ENCODE data around the gene CNIH3.
A peak's percentile ranks its signal among the peaks of the same experiment; 100 is the strongest.
"Not testable (repeated sequence)": the region's sequence is repeated elsewhere in the genome, so short reads cannot be mapped to it uniquely, and the experiment has no call there.

The CNIH3 gene

GRCh38 chr1:224643653-224644052 lies 27.5 kb downstream of the CNIH3 start:
- no peak for DNase-seq (ENCODE audit: low spot score)

GRCh38 chr1:224644553-224645154 lies 28.5 kb downstream of the CNIH3 start:
- peak; percentile 66 for DNase-seq (ENCODE audit: low spot score)

GRCh38 chr1:224647449-224647848 lies 31.3 kb downstream of the CNIH3 start:
- DNase-seq (ENCODE audit: low spot score): no peak

- no peak for DNase-seq (ENCODE audit: low spot score)
Observed at GRCh38 chr1:224650290-224650689, 34.2 kb downstream of the CNIH3 start.

- no peak for DNase-seq (ENCODE audit: low spot score)
Observed at GRCh38 chr1:224651188-224651587, 35.1 kb downstream of the CNIH3 start.

- DNase-seq (ENCODE audit: low spot score): no peak
Observed at GRCh38 chr1:224656392-224656791, 40.3 kb downstream of the CNIH3 start.

- DNase-seq (ENCODE audit: low spot score): no peak
Observed at GRCh38 chr1:224660074-224660473, 44.0 kb downstream of the CNIH3 start.

GRCh38 chr1:224662870-224663269 lies 46.8 kb downstream of the CNIH3 start:
- DNase-seq (ENCODE audit: low spot score): no peak

- DNase-seq (ENCODE audit: low spot score): no peak
Observed at GRCh38 chr1:224665016-224665415, 48.9 kb downstream of the CNIH3 start.

- DNase-seq (ENCODE audit: low spot score): no peak
Observed at GRCh38 chr1:224666078-224666477, 50.0 kb downstream of the CNIH3 start.

- no peak for DNase-seq (ENCODE audit: low spot score)
Observed at GRCh38 chr1:224666913-224667312, 50.8 kb downstream of the CNIH3 start.

GRCh38 chr1:224668984-224669383 lies 52.9 kb downstream of the CNIH3 start:
- no peak for DNase-seq (ENCODE audit: low spot score)

GRCh38 chr1:224669403-224669802 lies 53.3 kb downstream of the CNIH3 start:
- no peak for DNase-seq (ENCODE audit: low spot score)

- DNase-seq (ENCODE audit: low spot score): no peak
Observed at GRCh38 chr1:224670506-224670905, 54.4 kb downstream of the CNIH3 start.

- DNase-seq (ENCODE audit: low spot score): no peak
Observed at GRCh38 chr1:224671076-224671475, 55.0 kb downstream of the CNIH3 start.

- DNase-seq (ENCODE audit: low spot score): no peak
Observed at GRCh38 chr1:224673141-224673540, 57.0 kb downstream of the CNIH3 start.

GRCh38 chr1:224675590-224675989 lies 59.5 kb downstream of the CNIH3 start:
- no peak for DNase-seq (ENCODE audit: low spot score)

GRCh38 chr1:224676551-224676950 lies 60.4 kb downstream of the CNIH3 start:
- no peak for DNase-seq (ENCODE audit: low spot score)

GRCh38 chr1:224678168-224678567 lies 62.1 kb downstream of the CNIH3 start:
- no peak for DNase-seq (ENCODE audit: low spot score)

GRCh38 chr1:224679606-224680005 lies 63.5 kb downstream of the CNIH3 start:
- no peak for DNase-seq (ENCODE audit: low spot score)

- no peak for DNase-seq (ENCODE audit: low spot score)
Observed at GRCh38 chr1:224681816-224682215, 65.7 kb downstream of the CNIH3 start.

- DNase-seq (ENCODE audit: low spot score): no peak
Observed at GRCh38 chr1:224683936-224684335, 67.8 kb downstream of the CNIH3 start.

- DNase-seq (ENCODE audit: low spot score): no peak
Observed at GRCh38 chr1:224684979-224685425, 68.9 kb downstream of the CNIH3 start.

GRCh38 chr1:224686140-224686539 lies 70.0 kb downstream of the CNIH3 start:
- not testable (repeated sequence) for DNase-seq (ENCODE audit: low spot score)

GRCh38 chr1:224687465-224687864 lies 71.3 kb downstream of the CNIH3 start:
- no peak for DNase-seq (ENCODE audit: low spot score)

Data from HuH-7 (cell line).